ENCODE measurements around the gene EXOC6B.

DNA sequence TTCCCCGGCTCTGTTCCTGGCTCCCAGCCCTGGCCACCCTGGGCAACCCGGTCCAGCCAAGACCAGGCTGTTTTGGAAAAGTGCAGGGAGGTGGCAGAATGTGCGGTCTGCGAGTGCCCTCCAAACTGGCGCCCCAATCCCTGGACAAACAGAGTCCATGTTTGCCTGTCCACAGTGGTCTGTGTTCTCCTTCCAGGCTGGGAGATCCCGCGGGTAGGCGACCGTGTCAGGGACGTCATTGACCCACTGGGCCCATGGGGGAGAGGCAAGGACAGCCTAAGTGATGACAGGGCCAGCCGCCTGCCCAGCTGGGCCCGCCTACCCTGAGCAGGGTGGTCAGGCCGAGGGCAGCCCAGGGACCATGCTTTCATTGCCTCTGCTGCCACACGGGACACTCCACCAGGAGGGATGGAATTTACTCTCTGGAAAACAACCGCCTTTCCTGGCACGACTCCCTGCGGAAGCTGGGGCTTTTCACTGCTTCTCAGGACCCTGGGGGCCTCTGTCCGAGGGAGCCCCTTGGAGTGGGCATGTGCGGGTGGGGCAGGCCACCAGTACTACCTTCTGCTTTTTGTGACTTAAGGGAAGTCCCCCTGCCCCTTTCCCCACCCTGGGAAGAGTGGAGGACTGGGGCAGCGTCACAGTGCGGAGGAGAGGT, 698.3 kb downstream of the EXOC6B start:
- TF ChIP-seq, protein P1, sequence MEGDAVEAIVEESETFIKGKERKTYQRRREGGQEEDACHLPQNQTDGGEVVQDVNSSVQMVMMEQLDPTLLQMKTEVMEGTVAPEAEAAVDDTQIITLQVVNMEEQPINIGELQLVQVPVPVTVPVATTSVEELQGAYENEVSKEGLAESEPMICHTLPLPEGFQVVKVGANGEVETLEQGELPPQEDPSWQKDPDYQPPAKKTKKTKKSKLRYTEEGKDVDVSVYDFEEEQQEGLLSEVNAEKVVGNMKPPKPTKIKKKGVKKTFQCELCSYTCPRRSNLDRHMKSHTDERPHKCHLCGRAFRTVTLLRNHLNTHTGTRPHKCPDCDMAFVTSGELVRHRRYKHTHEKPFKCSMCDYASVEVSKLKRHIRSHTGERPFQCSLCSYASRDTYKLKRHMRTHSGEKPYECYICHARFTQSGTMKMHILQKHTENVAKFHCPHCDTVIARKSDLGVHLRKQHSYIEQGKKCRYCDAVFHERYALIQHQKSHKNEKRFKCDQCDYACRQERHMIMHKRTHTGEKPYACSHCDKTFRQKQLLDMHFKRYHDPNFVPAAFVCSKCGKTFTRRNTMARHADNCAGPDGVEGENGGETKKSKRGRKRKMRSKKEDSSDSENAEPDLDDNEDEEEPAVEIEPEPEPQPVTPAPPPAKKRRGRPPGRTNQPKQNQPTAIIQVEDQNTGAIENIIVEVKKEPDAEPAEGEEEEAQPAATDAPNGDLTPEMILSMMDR (IDR thresholded peaks at IDR 0.05; ENCODE audit: borderline replicate concordance, extremely low read depth, low read length, poor library complexity, severe bottlenecking): no peak
- TF ChIP-seq EZH2 (IDR thresholded peaks at IDR 0.05; ENCODE audit: borderline replicate concordance, low read depth, low read length, severe bottlenecking): no peak
